HG03108 (cell line): ENCODE results near the gene C1orf146.
"Not testable (repeated sequence)": the region's sequence is repeated elsewhere in the genome, so short reads cannot be mapped to it uniquely, and the experiment has no call there.

Source experiments
- ATAC-seq: cut with Tn5 transposase; IDR thresholded peaks from one replicate; pipeline ENCODE4 v1.9.1; 2021; ENCODE audit warnings: moderate library complexity; ENCODE audit not compliant: unreplicated experiment

C1orf146 gene

GRCh38 chr1:92217721-92218120 lies at the start of gene C1orf146:
TSS of gene C1orf146 (plus strand) at chr1:92217915. CDS start at chr1:92231421, 13,506 bp downstream.
- no peak for ATAC-seq

- ATAC-seq: no peak
Observed at GRCh38 chr1:92168657-92169056, 49.1 kb upstream of the C1orf146 start.

GRCh38 chr1:92169214-92170005 lies 48.3 kb upstream of the C1orf146 start:
- no peak for ATAC-seq

- ATAC-seq: no peak
Observed at GRCh38 chr1:92184632-92185031, 33.1 kb upstream of the C1orf146 start.

- ATAC-seq: no peak
Observed at GRCh38 chr1:92186081-92186480, 31.6 kb upstream of the C1orf146 start.

GRCh38 chr1:92188436-92189255 lies 29.1 kb upstream of the C1orf146 start:
- no peak for ATAC-seq

GRCh38 chr1:92191726-92192125 lies 26.0 kb upstream of the C1orf146 start:
- ATAC-seq: no peak

GRCh38 chr1:92192246-92192645 lies 25.5 kb upstream of the C1orf146 start:
- no peak for ATAC-seq

- ATAC-seq: no peak
Observed at GRCh38 chr1:92194511-92194910, 23.2 kb upstream of the C1orf146 start.

- no peak for ATAC-seq
Observed at GRCh38 chr1:92201973-92202372, 15.7 kb upstream of the C1orf146 start.

- no peak for ATAC-seq
Observed at GRCh38 chr1:92203105-92203504, 14.6 kb upstream of the C1orf146 start.

GRCh38 chr1:92210701-92211100 lies 7.0 kb upstream of the C1orf146 start:
- no peak for ATAC-seq

- ATAC-seq: no peak
Observed at GRCh38 chr1:92211166-92211565, 6.5 kb upstream of the C1orf146 start.

- ATAC-seq: no peak
Observed at GRCh38 chr1:92218559-92218958, 844 bp downstream of the C1orf146 start.

- ATAC-seq: no peak
Observed at GRCh38 chr1:92219028-92219427, 1.3 kb downstream of the C1orf146 start.

GRCh38 chr1:92228401-92228800 lies 10.7 kb downstream of the C1orf146 start:
- ATAC-seq: no peak

GRCh38 chr1:92230736-92231135 lies 13.0 kb downstream of the C1orf146 start:
- ATAC-seq: no peak

GRCh38 chr1:92240034-92240433 lies 22.3 kb downstream of the C1orf146 start:
- no peak for ATAC-seq

- ATAC-seq: no peak
Observed at GRCh38 chr1:92244376-92244775, 26.7 kb downstream of the C1orf146 start.

GRCh38 chr1:92254714-92255113 lies 37.0 kb downstream of the C1orf146 start:
- not testable (repeated sequence) for ATAC-seq

- no peak for ATAC-seq
Observed at GRCh38 chr1:92259350-92259749, 41.6 kb downstream of the C1orf146 start.

GRCh38 chr1:92262516-92262915 lies 44.8 kb downstream of the C1orf146 start:
- no peak for ATAC-seq
